ENCODE results near the gene RPS19.

Gene RPS19

DNA sequence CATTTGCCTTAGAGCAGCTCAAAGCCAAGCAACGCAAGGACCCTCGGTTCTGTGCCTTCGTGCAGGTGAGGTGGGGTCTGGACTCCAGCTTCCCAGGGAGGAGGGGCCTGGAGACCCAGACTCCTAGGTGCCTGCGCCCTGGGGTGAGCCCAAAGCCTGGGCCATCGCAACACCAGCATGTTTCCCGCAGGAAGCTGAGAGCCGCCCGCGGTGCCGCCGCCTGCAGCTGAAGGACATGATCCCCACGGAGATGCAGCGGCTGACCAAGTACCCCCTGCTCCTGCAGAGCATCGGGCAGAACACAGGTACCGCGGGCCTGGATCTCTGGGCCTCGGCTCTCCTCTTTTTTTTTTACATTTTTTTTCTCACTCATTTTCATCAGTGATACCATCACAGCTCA lies 42.5 kb downstream of the RPS19 start:
- H3K4me1 ChIP-seq (ENCODE audit: control insufficient read depth, low read length), result no peaks in the 10 kb centered on the region
- H3K27ac ChIP-seq (ENCODE audit: low read depth, low read length), result no peak overlapping the region
- TF ChIP-seq, protein P1, sequence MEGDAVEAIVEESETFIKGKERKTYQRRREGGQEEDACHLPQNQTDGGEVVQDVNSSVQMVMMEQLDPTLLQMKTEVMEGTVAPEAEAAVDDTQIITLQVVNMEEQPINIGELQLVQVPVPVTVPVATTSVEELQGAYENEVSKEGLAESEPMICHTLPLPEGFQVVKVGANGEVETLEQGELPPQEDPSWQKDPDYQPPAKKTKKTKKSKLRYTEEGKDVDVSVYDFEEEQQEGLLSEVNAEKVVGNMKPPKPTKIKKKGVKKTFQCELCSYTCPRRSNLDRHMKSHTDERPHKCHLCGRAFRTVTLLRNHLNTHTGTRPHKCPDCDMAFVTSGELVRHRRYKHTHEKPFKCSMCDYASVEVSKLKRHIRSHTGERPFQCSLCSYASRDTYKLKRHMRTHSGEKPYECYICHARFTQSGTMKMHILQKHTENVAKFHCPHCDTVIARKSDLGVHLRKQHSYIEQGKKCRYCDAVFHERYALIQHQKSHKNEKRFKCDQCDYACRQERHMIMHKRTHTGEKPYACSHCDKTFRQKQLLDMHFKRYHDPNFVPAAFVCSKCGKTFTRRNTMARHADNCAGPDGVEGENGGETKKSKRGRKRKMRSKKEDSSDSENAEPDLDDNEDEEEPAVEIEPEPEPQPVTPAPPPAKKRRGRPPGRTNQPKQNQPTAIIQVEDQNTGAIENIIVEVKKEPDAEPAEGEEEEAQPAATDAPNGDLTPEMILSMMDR (IDR thresholded peaks at IDR 0.05; ENCODE audit: low read depth, low read length, poor library complexity, severe bottlenecking), result no peak
- H4K20me1 ChIP-seq (ENCODE audit: control insufficient read depth, insufficient read depth, low read depth, low read length), result no peaks in the 10 kb centered on the region
- H3K9me2 ChIP-seq (replicated peaks; ENCODE audit: control insufficient read depth, low read length), result no peaks in the 10 kb centered on the region
- peaks cover 2% of the 10 kb centered on the region; the same call in 1 of the 2 replicates for H3K79me2 ChIP-seq (ENCODE audit: control insufficient read depth, low read length)
- H3K4me2 ChIP-seq (ENCODE audit: low read length), result no peak overlapping the region
- H3K36me3 ChIP-seq (ENCODE audit: control insufficient read depth, low read length), result peaks cover 90% of the 10 kb centered on the region
- H3K9me3 ChIP-seq (ENCODE audit: control insufficient read depth, insufficient read depth, low read length), result no peaks in the 10 kb centered on the region
- H3K27me3 ChIP-seq (ENCODE audit: control insufficient read depth, low read length), result no peaks in the 10 kb centered on the region
- no peaks in the 10 kb centered on the region for H3F3A ChIP-seq (ENCODE audit: control insufficient read depth, insufficient read depth)
- no peak overlapping the region for H3K4me3 ChIP-seq (ENCODE audit: low read length)

DNA sequence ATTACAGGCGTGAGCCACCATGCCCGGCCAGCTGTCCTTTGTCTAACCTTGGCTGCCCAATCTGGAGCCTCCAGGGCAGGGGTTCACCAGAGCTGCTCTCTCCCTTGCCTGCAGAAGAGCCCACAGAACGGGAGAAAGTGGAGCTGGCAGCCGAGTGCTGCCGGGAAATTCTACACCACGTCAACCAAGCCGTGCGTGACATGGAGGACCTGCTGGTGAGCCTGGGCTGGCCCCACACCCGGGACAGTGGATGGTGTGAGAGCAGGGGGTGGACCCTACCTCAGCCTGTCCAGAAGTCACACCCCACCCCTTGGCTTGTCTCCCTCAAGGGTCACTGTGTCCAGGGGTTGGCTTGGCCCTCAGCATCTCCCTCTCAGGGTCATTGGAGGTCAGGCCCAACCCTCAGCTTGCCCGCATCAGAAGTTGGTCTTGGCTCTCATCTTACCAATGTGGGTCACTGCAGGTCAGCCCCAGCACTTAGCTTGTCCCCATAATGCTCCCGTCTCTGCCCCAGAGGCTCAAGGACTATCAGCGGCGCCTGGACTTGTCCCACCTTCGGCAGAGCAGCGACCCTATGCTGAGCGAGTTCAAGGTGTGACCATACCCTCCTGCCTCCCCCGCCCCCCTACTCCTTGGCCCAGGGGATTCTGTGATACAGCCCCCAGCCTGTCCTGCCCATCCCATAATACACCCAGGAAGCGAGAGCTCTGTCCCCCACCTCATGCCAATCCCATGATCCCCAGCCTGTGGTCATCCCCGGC lies 43.3 kb downstream of the RPS19 start:
- Histone ChIP-seq H3K4me3 (ENCODE audit: low read length) (no peak overlapping the region), H3K27ac (ENCODE audit: low read depth, low read length) (no peak overlapping the region), H3K9me3 (ENCODE audit: control insufficient read depth, insufficient read depth, low read length) (no peaks in the 10 kb centered on the region), H3K9me2 (replicated peaks; ENCODE audit: control insufficient read depth, low read length) (no peaks in the 10 kb centered on the region), H3K27me3 (ENCODE audit: control insufficient read depth, low read length) (no peaks in the 10 kb centered on the region), H3K79me2 (ENCODE audit: control insufficient read depth, low read length) (peaks cover 2% of the 10 kb centered on the region; the same call in 1 of the 2 replicates), H3K36me3 (ENCODE audit: control insufficient read depth, low read length) (peaks cover 83% of the 10 kb centered on the region), H3K4me2 (ENCODE audit: low read length) (no peak overlapping the region), H3F3A (ENCODE audit: control insufficient read depth, insufficient read depth) (no peaks in the 10 kb centered on the region), H3K4me1 (ENCODE audit: control insufficient read depth, low read length) (no peaks in the 10 kb centered on the region), H4K20me1 (ENCODE audit: control insufficient read depth, insufficient read depth, low read depth, low read length) (no peaks in the 10 kb centered on the region)
- no peak for TF ChIP-seq EZH2phosphoT487 (IDR thresholded peaks at IDR 0.05; ENCODE audit: borderline replicate concordance, low read length)
- TF ChIP-seq, protein P1 (IDR thresholded peaks at IDR 0.05; ENCODE audit: low read depth, low read length, poor library complexity, severe bottlenecking), result no peak

DNA sequence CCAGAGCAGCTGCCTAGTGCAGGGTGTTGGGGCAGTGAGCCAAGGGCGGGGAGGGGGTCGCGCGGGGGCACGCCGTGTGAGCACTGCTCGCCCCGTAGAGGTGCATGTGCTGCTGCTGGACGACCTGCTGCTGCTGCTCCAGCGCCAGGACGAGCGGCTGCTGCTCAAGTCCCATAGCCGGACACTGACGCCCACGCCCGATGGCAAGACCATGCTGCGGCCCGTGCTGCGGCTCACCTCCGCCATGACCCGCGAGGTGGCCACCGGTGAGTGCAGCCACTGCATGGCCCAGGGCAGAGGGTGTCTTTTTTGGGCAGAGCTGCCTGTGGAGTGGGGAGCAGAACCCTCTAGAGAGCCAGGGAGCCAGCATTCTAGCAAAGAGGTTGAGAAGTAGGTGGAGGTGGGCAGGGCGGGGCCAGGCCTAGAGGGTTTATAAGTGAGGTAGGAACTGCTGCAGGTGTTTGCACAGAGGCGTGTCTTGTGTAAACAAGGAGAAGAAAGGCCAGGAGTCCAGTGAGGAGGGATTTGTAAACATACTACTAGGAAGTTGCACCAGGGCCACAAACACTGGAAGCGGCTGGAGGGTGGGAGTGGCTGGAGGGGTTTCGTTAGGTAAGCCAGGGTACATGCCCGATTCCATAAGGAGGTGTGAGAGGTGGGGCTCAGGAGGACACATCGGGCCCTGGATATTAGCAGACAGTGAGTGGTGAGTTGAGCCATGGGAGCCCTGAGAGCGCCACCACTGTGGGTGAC lies 44.2 kb downstream of the RPS19 start:
- H3K27me3 ChIP-seq (ENCODE audit: control insufficient read depth, low read length), result no peaks in the 10 kb centered on the region
- no peaks in the 10 kb centered on the region for H3F3A ChIP-seq (ENCODE audit: control insufficient read depth, insufficient read depth)
- H3K36me3 ChIP-seq (ENCODE audit: control insufficient read depth, low read length), result peaks cover 74% of the 10 kb centered on the region
- H3K4me2 ChIP-seq (ENCODE audit: low read length), result no peak overlapping the region
- TF ChIP-seq, protein P1 (IDR thresholded peaks at IDR 0.05; ENCODE audit: low read depth, low read length, poor library complexity, severe bottlenecking), result no peak
- TF ChIP-seq EZH2phosphoT487 (IDR thresholded peaks at IDR 0.05; ENCODE audit: borderline replicate concordance, low read length), result no peak
- no peaks in the 10 kb centered on the region for H3K4me1 ChIP-seq (ENCODE audit: control insufficient read depth, low read length)
- H3K4me3 ChIP-seq (ENCODE audit: low read length), result no peak overlapping the region
- H3K9me3 ChIP-seq (ENCODE audit: control insufficient read depth, insufficient read depth, low read length), result no peaks in the 10 kb centered on the region
- no peaks in the 10 kb centered on the region for H4K20me1 ChIP-seq (ENCODE audit: control insufficient read depth, insufficient read depth, low read depth, low read length)
- no peak overlapping the region for H3K27ac ChIP-seq (ENCODE audit: low read depth, low read length)
- no peaks in the 10 kb centered on the region for H3K9me2 ChIP-seq (replicated peaks; ENCODE audit: control insufficient read depth, low read length)
- no peaks in the 10 kb centered on the region for H3K79me2 ChIP-seq (ENCODE audit: control insufficient read depth, low read length)

All from DOHH2 (cell line).